Esophagus squamous epithelium (tissue), 5 donors: ENCODE data around the gene LITAF. TPM values are rescaled to one million over a fixed set of nuclear protein-coding genes. Genes with fewer than 3 reads are reported as not detected.

ENCODE experiments used
- DNase-seq: peaks from one replicate; lab custom pipeline; 2025; lab: John Stamatoyannopoulos, UW
- H3K27ac ChIP-seq, 4 donors: fragments of 200-600 bp; sonication (generic); one replicate each; pipeline ENCODE4 v1.5.1; 2016 to 2019; ENCODE audit warnings: mild to moderate bottlenecking in 1 of 4
- H3K27me3 ChIP-seq, 4 donors: fragments of 200-600 bp; sonication (generic); 1 replicate in 3 of 4; 2 replicates in 1 of 4; pipeline versions ENCODE4 v1.5.1 to v1.6.0; 2017 to 2021; ENCODE audit warnings: antibody characterized with exemption in 1 of 4
- H3K36me3 ChIP-seq, 3 donors: fragments of 200-600 bp; sonication (generic); one replicate each; pipeline ENCODE4 v1.5.1; 2016 to 2019
- H3K4me1 ChIP-seq, 3 donors: fragments of 200-600 bp; sonication (generic); one replicate each; pipeline ENCODE4 v1.5.1; 2017 to 2019
- H3K4me3 ChIP-seq, 4 donors: fragments of 200-600 bp; sonication (generic); 1 replicate in 3 of 4; 2 replicates in 1 of 4; pipeline ENCODE4 v1.5.1; 2016 to 2019; ENCODE audit warnings: mild to moderate bottlenecking in 2 of 4, moderate library complexity in 1 of 4
- H3K9me3 ChIP-seq, 3 donors: fragments of 200-600 bp; sonication (generic); one replicate each; pipeline ENCODE4 v1.5.1; 2016 to 2019
- POLR2A ChIP-seq, 4 donors: fragments of 450-650 bp; IDR thresholded peaks; one replicate each; pipeline ENCODE4 v1.6.1; 2017; ENCODE audit warnings: antibody characterized with exemption in 4 of 4, mild to moderate bottlenecking in 4 of 4, moderate library complexity in 3 of 4
- WGBS, 2 donors: methylation state at CpG; one replicate each; pipeline ENCODE4 v1.1.5; 2018; 5-methylcytosine and 5-hydroxymethylcytosine counted together
- intact Hi-C: fragments of 100-400 bp; cut with DNase I; formaldehyde crosslinking; loops from one replicate; pipeline ENCODE4 v1.15.0; 2022
- total RNA-seq, 4 donors: library from RNA; depleted of rRNA; stranded (reverse); fragments of >200 nt; gene quantifications; one replicate each; pipeline ENCODE4 v1.1.0, GENCODE V29; 2016
- TF ChIP-seq, protein P1 (sequence below), 6 experiments: fragments of 450-650 bp in 4 of 6; fragments of 200-600 bp in 2 of 6; sonication (generic) in 2 of 6; IDR thresholded peaks; one replicate each; pipeline ENCODE4 v1.5.1; 2016 to 2019; ENCODE audit warnings: antibody characterized with exemption in 6 of 6, mild to moderate bottlenecking in 4 of 6, moderate library complexity in 4 of 6
- donor health status: DM: yes; HTN: yes; CAD: no.

LITAF gene
- total RNA-seq, 4 donors from 2014 or later, result 13.7 to 44.4 (median 34.4) TPM

DNA sequence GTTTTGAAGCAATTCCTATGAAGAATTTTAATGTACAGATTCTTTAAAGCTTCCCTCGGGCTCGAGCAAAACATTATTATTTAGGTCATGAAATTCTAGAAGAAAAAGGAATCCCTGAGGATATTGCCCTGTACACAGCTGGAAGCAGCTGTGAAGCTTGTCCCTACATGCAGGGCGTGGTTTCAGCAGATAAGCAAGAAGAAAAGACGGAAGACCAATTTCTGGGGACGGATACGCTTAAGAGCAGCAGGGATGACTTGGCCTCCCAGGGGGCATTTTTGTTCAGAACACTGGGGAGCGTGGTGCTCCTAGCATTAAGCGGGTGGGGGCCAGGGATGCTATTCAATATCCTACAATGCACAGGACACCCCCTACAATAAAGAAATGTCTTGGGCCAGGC lies 34.3 kb downstream of the LITAF start:
- peaks cover 0 to 9% (median 8%) of the 10 kb centered on the region in 3 donors for H3K9me3 ChIP-seq
- H3K36me3 ChIP-seq, result peaks cover 14 to 67% (median 27%) of the 10 kb centered on the region in 3 donors
- TF ChIP-seq, protein P1, sequence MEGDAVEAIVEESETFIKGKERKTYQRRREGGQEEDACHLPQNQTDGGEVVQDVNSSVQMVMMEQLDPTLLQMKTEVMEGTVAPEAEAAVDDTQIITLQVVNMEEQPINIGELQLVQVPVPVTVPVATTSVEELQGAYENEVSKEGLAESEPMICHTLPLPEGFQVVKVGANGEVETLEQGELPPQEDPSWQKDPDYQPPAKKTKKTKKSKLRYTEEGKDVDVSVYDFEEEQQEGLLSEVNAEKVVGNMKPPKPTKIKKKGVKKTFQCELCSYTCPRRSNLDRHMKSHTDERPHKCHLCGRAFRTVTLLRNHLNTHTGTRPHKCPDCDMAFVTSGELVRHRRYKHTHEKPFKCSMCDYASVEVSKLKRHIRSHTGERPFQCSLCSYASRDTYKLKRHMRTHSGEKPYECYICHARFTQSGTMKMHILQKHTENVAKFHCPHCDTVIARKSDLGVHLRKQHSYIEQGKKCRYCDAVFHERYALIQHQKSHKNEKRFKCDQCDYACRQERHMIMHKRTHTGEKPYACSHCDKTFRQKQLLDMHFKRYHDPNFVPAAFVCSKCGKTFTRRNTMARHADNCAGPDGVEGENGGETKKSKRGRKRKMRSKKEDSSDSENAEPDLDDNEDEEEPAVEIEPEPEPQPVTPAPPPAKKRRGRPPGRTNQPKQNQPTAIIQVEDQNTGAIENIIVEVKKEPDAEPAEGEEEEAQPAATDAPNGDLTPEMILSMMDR (IDR thresholded peaks at IDR 0.05), result no peak
- no peak for TF ChIP-seq POLR2A (IDR thresholded peaks at IDR 0.05)
- intact Hi-C loops, result no loop called here
- no peak for DNase-seq
- WGBS, 2 donors, result 40 to 52% methylated on average over 8 of the region's 8 CpGs
- no peaks in the 10 kb centered on the region for H3K27me3 ChIP-seq
- peak overlapping the region; percentile 48 to 80 (median 66) for H3K27ac ChIP-seq
- H3K4me1 ChIP-seq, result peaks cover 5 to 55% (median 28%) of the 10 kb centered on the region in 3 donors
- no peak overlapping the region for H3K4me3 ChIP-seq

GRCh38 chr16:11551842-11552241 lies 34.9 kb downstream of the LITAF start:
- Histone ChIP-seq H3K36me3 (peaks cover 14 to 71% (median 27%) of the 10 kb centered on the region in 3 donors), H3K27me3 (no peaks in the 10 kb centered on the region), H3K4me3 (no peak overlapping the region), H3K27ac (peak overlapping the region; percentile 22 to 80 (median 71)), H3K4me1 (peaks cover 5 to 56% (median 26%) of the 10 kb centered on the region in 3 donors), H3K9me3 (peaks cover 0 to 9% (median 8%) of the 10 kb centered on the region in 3 donors)
- no peak for DNase-seq
- intact Hi-C loops, result no loop called here
- WGBS, 2 donors, result 24 to 70% methylated on average over 3 of the region's 3 CpGs
- no peak for TF ChIP-seq POLR2A (IDR thresholded peaks at IDR 0.05)
- TF ChIP-seq, protein P1 (IDR thresholded peaks at IDR 0.05), result no peak

DNA sequence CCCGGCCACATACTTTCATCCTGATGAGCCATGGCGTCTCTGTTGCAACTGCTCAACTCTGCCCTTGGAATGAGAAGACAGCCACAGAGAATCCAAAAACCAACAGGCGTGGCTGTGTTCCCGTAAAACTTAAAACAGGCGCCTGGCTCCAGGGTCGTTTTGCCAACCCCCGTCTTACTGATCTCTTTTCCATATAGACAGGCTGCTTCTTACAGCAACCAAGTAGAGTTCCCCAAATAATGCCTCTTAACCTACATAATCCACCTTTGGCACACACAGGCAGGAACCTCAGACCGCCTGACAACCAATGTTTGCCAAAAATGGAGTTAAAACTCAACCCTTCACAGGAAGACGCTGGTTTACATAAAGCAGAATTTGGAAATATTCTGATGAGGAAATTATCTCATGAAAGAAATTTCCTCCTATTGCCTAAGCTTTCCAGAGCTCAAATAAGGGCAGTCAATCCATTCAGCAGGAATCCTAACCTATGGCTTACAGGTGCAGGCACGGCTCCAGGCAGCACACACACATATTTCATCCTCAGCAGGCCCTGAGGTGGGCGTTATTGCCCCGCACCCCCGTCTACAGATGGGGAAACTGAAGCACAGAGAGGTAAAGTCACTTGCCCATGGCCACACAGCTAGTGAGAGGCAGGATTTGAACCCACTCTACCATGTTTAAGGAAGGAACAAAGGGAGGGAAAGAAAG lies 35.8 kb downstream of the LITAF start:
- WGBS, 2 donors, result 26 to 66% methylated on average over 8 to 10 of the region's 13 CpGs

GRCh38 chr16:11547118-11547916 lies 39.4 kb downstream of the LITAF start:
- 75 to 92% methylated on average over 13 of the region's 13 CpGs for WGBS, 2 donors
- Histone ChIP-seq H3K9me3 (no peaks in the 10 kb centered on the region), H3K4me1 (peaks cover 0 to 44% (median 15%) of the 10 kb centered on the region in 3 donors), H3K4me3 (no peak overlapping the region), H3K27me3 (no peaks in the 10 kb centered on the region), H3K36me3 (peaks cover 9 to 37% (median 10%) of the 10 kb centered on the region in 3 donors), H3K27ac (peak overlapping the region in 3 of 4 donors; percentile 64 to 84 (median 83))
- intact Hi-C loops, result no loop called here
- TF ChIP-seq POLR2A (IDR thresholded peaks at IDR 0.05), result no peak
- TF ChIP-seq, protein P1 (IDR thresholded peaks at IDR 0.05), result no peak
- no peak for DNase-seq

More for the DNA sequence above, 35.8 kb downstream of the LITAF start:
- Histone ChIP-seq H3K36me3 (peaks cover 10 to 62% (median 21%) of the 10 kb centered on the region in 3 donors), H3K27ac (peak overlapping the region; percentile 65 to 85 (median 78)), H3K4me1 (peaks cover 5 to 65% (median 26%) of the 10 kb centered on the region in 3 donors), H3K27me3 (no peaks in the 10 kb centered on the region), H3K9me3 (peaks cover 0 to 1% (median 1%) of the 10 kb centered on the region in 3 donors), H3K4me3 (no peak overlapping the region)
- no peak for DNase-seq
- intact Hi-C loops, result no loop called here
- TF ChIP-seq, protein P1 (IDR thresholded peaks at IDR 0.05), result no peak
- no peak for TF ChIP-seq POLR2A (IDR thresholded peaks at IDR 0.05)
